Mammary epithelial cell (primary cell): ENCODE results near the gene MCAM.

Experiments used
- CTCF ChIP-seq, 2 donors: IDR thresholded peaks in 1 of 2; conservative IDR thresholded peaks in 1 of 2; 2 replicates each; pipeline ENCODE4 v1.5.1; 2011 to 2012; ENCODE audit warnings: inconsistent platforms in 2 of 2, low read length in 2 of 2, mild to moderate bottlenecking in 2 of 2, control low read depth in 1 of 2, low read depth in 1 of 2; ENCODE audit not compliant: insufficient read depth in 1 of 2; ENCODE audit errors: extremely low read depth in 1 of 2
- EZH2 ChIP-seq: IDR thresholded peaks from 2 replicates; pipeline ENCODE4 v1.6.1; 2012; ENCODE audit warnings: low read length, inconsistent platforms, borderline replicate concordance

DNA sequence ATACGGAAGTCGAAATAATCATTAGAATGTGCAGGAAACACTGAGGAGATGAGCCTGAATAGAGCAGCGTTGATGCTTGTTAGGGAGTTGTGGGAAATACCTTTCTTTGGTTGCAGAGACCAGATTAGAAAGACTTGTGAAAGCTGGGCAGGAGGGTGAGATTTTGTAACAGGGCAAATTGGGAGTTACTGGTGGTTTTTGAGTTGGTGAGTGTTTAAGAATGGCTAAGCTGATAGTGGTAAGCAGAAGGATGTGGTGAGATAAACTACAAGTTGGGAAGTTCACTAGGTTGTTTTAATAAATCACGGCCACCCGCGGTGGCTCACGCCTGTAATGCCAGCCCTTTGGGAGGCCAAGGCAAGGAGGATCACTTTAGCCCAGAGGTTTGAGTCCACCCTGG lies 34.4 kb downstream of the MCAM start:
- TF ChIP-seq CTCF (conservative IDR thresholded peaks at IDR 0.05 in 1 of 2, IDR thresholded peaks at IDR 0.05 in 1 of 2; ENCODE audit: extremely low read depth in 1 of 2, insufficient read depth in 1 of 2, low read depth in 1 of 2, low read length in 2 of 2): no peak
- TF ChIP-seq EZH2: no peak
